ENCODE results near the gene NPAS2.

NPAS2 gene

GRCh38 chr2:100965596-100965995 lies 145.7 kb downstream of the NPAS2 start:
- no peak for DNase-seq (ENCODE audit: low spot score)

GRCh38 chr2:100967716-100968115 lies 147.8 kb downstream of the NPAS2 start:
- DNase-seq (ENCODE audit: low spot score), result no peak

- no peak for DNase-seq (ENCODE audit: low spot score)
These were observed 148.5 kb downstream of the NPAS2 start for GRCh38 chr2:100968146-100969145.

- no peak for DNase-seq (ENCODE audit: low spot score)
These were observed 150.1 kb downstream of the NPAS2 start for GRCh38 chr2:100969998-100970397.

DNA sequence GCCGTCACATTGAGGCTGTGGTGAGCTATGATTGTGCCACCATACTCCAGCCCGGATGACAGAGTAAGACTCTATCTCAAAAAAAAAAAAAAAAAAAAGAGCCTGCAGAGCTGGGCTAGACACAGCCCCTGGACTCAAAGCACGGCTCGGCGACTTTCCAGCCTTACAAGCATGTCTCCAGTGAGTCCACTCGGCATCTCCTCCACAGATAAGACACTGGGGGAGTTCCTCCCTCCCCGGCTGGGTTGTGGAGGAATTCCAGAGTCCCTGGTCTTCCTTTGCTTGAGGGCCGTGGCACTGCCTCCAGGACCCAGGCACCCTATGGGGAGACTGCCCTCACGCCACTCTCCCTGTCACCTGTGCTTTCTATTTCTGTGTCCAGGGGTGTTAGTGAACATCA lies 151.3 kb downstream of the NPAS2 start:
- DNase-seq (ENCODE audit: low spot score), result no peak

DNA sequence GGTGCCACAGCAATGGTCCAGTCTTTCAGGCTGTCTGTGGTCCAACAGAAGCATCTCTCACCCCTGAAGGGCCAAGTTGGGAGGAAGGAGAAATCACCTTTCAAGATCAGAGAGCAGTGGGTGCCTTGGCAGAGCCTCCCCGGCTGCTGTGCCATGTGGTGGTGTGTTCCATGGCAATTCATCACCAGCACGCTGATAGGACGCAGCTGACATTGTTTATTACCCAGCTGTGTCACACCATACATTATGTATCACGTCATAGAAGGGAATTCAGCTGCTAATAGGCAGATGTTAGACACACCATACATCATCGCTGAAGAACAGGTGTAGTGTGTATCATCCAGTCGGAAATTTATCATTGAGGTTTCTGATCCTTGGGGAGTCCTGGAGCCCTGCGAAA lies 152.5 kb downstream of the NPAS2 start:
- DNase-seq (ENCODE audit: low spot score), result no peak

DNA sequence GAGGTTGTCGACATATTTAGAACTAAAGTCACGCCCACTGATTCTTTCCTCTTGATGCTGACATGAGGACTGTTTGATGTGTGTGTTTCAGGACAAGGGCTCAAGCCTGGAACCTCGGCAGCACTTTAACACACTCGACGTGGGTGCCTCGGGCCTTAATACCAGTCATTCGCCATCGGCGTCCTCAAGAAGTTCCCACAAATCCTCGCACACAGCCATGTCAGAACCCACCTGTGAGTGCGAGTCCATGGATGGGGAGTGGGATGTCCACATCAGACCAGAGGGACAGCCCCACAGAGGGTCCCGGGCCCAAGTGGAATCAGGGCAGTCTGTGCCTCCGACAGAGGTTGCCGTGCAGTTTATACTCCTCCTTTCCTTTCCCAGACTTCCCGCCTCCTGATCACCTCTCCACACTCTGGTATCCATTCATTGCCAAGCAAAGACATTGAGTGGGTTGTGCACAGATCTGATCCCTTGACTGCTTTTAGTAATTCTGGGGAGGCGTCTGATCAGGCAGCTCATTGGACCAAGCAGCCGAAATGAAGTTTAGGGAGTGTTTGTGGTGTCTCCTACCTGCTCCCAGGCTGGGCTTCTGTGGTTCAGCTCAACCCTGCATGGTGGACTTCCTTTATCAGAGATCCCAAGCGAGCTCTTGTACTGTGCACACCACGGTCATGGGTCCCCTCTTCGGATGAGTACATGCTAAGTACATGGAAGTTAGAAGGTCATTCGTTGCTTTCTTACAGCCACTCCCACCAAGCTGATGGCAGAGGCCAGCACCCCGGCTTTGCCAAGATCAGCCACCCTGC lies 155.0 kb downstream of the NPAS2 start:
- DNase-seq (ENCODE audit: low spot score), result no peak

DNA sequence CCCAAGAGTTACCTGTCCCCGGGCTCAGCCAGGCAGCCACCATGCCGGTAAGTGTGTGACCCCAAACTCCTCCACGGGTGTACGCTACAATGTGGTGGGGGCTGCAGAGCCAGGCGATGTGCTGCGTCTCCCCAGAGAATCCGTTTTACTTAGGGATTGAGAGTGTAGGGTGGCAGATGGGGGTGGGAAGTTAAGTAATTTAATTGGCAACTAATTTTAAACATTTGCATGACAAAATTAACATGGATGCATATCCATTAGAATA lies 155.5 kb downstream of the NPAS2 start:
- no peak for DNase-seq (ENCODE audit: low spot score)

GRCh38 chr2:100976061-100976460 lies 156.1 kb downstream of the NPAS2 start:
- no peak for DNase-seq (ENCODE audit: low spot score)

GRCh38 chr2:100976645-100977391 lies 156.9 kb downstream of the NPAS2 start:
- DNase-seq (ENCODE audit: low spot score), result no peak

- DNase-seq (ENCODE audit: low spot score), result no peak
These were observed 157.6 kb downstream of the NPAS2 start for GRCh38 chr2:100977511-100977910.

DNA sequence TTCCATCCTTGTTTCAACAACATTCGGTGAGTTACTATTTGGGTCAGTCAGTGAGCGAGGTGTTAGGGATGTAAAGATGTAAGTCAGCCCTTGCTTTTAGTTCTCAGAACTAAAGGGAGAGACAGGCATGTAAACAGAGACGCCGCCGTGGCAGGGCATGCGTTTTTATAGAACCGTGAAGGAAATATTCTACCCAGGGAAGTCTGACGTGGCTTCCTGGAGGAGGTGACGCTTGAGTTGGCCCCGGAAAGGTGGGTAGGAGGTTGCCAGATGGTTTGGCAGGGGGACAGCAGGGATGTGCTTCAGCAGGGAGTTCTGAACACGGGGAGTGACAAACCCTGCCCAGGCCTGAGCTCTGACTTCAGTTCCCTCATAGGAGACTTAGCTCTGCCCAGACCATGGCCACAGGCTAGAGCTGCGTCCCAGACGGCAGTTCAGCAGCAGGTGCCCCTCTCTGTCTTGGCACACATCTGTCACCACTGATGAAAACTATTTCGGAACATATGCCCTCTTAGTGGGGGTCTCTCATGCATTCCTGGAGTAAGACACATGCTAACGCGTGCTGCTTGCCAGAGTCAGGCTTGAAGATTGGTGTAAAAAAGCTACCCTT lies 158.7 kb downstream of the NPAS2 start:
- no peak for DNase-seq (ENCODE audit: low spot score)

GRCh38 chr2:100980046-100980445 lies 160.1 kb downstream of the NPAS2 start:
- DNase-seq (ENCODE audit: low spot score), result no peak

GRCh38 chr2:100981011-100981410 lies 161.1 kb downstream of the NPAS2 start:
- no peak for DNase-seq (ENCODE audit: low spot score)

DNA sequence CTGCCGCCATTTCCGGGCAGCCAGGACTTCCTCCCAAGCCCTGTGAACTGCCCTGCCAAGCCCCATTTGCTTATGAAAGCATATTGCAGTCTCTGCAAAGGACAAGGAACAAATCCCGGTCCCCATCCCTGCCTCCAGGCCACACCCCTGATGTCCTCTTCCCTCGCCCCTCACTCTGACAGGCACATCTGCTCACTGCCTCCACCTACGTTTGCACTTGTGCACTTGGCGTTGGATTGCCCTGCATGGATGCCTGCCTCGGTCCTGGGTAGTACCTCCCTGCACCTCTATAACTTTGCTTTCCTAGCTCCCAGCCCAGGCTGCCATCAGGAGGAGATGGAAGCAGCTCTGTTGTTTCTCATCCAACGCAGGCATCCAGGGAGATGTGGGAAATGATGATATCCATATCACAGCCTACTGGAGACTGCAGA lies 162.5 kb downstream of the NPAS2 start:
- DNase-seq (ENCODE audit: low spot score), result no peak

GRCh38 chr2:100983201-100983600 lies 163.3 kb downstream of the NPAS2 start:
- DNase-seq (ENCODE audit: low spot score), result no peak

DNA sequence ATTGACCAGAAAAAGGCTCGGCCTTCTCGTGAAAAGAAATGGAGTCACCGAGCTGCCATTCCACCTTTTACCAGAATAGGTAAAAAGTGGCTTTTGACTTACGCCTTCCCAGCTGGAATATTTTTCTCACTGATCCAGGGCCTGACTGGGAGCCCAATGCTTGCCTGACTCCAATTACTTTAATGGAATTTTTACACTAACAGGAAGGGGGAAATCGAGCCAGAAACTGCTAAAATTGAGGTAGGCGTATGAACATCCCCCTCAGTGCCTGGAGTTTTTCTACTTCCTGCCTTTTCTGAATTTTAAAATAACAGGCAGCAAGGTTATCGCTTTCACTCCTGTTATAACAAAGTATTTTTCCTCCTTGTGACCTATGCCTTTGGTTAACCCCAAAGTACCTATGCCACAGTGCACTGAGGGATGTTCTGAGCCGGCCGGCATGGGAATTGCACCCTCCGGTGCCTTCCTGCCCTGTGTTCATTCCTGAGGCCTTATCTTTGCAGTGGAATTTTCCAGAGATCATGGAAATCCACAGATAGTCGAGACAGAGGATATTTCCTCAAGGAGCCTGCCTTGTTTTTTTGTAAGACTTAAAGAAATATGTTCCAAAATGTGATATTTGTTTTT lies 163.9 kb downstream of the NPAS2 start:
- DNase-seq (ENCODE audit: low spot score), result no peak

DNA sequence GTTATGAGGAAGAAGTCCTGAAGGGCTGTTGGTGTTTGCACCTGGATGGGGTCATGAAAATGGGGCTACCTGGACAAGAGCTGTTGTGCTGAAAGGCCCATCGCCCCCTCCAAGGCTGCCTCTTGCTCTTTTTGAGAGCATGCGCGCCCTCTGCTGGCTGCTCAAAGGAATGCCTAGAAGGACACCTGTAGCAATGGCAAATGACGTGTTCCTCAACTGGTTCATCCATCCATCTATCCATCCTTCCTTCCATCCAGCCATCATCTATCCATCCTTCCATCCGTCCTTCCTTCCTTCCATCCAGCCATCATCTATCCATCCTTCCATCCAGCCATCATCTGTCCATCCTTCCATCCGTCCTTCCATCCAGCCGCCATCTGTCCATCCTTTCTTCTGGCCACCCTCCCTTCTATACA lies 165.0 kb downstream of the NPAS2 start:
- DNase-seq (ENCODE audit: low spot score), result peak; percentile 68

DNA sequence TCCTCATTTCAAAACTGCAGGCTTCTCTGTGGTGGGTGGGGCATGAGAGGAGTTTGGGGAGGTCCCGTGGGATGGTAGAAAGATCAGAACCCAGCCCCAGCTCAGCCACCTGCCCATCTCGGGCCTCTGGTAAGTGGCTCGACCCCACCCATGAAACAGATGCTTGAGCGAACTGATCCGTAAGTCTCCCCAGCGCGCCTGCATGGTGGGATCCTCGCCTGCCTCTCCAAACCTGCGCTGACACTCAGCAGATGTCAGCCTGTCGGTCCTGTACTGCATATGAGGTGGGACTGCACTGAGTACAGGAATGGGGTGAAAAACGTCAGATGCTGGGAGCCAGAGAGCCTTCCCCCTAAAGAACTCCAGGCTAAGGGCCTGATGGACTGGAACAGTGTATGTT lies 166.2 kb downstream of the NPAS2 start:
- no peak for DNase-seq (ENCODE audit: low spot score)

- DNase-seq (ENCODE audit: low spot score), result no peak
These were observed 167.6 kb downstream of the NPAS2 start for GRCh38 chr2:100987536-100987935.

GRCh38 chr2:100987974-100988373 lies 168.0 kb downstream of the NPAS2 start:
- DNase-seq (ENCODE audit: low spot score), result no peak

Measured in CD4-positive, alpha-beta T cell treated with Interleukin-6 at 100 ng/mL for 8 hours (primary cell).